Cardiac septum (tissue), 1 donor: Measurements from ENCODE around the gene ZCCHC24. TPM values are rescaled to one million over a fixed set of nuclear protein-coding genes. Genes with fewer than 3 reads are reported as not detected.

Source experiments
- DNase-seq: peaks from one replicate; pipeline ENCODE4 v3.0.0-alpha.2; 2020; ENCODE audit warnings: low spot score
- intact Hi-C: fragments of 100-400 bp; cut with DNase I; formaldehyde crosslinking; loops from one replicate; pipeline ENCODE4 v1.14.0; 2022
- total RNA-seq: library from RNA; stranded (reverse); fragmentation: NEBNext Ultra II Directional; extraction: Animal tissue kit (Norgen Biotek cat#: 25700); gene quantifications from one replicate; pipeline ENCODE4 v1.2.1, GENCODE V29; 2021
- donor health status: DM: no; HTN: no; CAD: no.

ZCCHC24 gene
- total RNA-seq, 1 donor from 2014 or later, result 56.6 TPM

DNA sequence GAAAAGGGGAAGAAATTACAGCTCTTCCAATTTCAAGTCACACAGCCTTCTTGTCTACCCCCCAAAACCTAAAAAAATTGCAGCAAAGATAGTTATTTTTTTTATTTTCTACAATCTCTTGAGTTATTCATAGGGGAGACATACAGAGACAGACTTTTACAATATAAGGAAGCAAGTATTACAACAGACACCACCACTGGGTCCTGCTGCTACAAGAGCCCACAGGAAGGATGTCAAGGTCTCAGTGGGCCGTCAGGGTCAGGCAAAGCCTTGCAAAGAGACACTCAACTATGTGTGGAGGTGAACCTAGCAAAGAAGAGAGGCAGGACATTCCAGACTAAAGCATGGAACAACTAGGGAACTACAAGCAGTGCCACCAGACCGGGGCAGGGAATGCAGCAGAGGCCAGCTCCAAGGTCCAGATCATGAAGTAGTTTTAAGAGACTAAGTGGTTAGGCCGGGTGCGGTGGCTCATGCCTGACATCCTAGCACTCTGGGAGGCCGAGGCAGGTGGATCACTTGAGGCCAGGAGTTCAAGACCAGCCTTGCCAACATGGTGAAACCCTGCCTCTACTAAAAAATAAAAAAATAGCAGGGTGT lies 28.2 kb upstream of the ZCCHC24 start:
- DNase-seq, result no peak
- intact Hi-C loops, result no loop called here

DNA sequence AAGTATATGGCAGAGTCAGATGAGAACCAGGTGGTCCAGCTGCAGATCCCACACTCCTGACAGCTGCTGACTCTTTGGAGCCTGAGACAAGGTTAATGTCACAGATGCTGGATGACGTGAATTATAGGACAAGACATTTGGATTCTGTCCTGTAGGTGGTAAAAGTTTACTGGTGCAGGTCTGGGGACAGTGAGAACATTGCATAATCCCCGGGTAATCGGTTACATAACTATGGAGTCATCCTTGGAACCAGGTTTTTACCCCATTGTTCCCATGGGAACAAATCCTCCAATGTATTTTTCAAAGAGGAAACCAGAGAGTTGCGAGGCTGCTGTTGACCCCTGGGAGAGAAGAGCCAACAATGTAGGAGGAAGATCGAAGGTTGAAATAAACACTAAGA lies 27.5 kb upstream of the ZCCHC24 start:
- DNase-seq, result no peak
- intact Hi-C loops, result no loop called here

DNA sequence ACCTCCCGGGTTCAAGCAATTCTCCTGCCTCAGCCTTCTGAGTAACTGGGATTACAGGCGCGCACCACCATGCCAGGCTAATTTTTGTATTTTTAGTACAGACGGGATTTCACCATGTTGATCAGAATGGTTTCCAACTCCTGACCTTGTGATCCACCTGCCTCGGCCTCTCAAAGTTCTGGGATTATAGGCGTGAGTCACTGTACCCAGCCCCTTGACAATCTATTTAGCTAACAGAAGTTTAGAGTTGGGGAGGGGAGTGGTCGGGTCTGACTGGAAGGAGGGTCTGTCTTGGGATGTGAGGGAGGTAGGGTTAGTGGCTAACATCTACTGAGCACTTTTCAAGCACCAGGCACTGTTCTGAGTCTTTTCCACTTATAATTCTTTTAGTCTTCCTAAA lies 27.0 kb upstream of the ZCCHC24 start:
- intact Hi-C loops, result no loop called here
- DNase-seq, result peak; percentile 14

DNA sequence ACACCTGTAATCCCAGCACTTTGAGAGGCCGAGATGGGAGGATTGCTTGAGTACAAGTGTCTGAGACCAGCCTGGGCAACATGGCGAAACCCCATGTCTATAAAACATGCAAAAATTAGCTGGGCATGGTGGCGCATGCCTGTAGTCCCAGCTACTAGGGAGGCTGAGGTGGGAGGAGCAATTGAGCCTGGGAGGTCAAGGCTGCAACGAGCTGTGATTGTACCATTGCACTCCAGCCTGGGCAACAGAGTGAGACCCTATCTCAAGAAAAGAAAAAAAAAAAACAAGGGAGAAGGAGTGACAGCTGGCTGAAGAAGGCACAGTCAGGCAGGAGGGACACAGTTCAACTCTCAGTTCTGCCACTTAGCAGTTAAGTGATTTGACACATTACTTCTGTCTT lies 26.4 kb upstream of the ZCCHC24 start:
- intact Hi-C loops, result no loop called here
- no peak for DNase-seq

DNA sequence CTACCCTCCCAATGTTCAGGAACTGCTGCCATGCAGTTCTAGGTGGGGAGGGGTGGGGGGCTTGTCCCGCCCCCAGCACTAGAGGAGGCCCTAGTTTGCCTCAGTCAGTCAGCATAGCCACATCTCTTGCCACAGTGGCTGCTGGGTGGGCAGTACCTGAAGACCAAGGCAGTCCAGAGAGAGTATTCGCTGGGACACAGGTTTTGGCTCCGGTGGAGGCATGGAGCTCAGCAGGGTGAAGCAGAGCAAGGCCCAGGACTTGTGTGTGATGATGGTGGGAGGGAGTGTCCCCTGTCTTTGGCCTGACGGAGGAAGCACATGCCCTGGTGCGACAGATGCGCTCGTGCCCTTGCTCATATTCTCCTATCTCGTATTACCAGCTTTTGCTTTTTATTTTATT lies 24.7 kb upstream of the ZCCHC24 start:
- DNase-seq, result no peak
- intact Hi-C loops, result no loop called here

DNA sequence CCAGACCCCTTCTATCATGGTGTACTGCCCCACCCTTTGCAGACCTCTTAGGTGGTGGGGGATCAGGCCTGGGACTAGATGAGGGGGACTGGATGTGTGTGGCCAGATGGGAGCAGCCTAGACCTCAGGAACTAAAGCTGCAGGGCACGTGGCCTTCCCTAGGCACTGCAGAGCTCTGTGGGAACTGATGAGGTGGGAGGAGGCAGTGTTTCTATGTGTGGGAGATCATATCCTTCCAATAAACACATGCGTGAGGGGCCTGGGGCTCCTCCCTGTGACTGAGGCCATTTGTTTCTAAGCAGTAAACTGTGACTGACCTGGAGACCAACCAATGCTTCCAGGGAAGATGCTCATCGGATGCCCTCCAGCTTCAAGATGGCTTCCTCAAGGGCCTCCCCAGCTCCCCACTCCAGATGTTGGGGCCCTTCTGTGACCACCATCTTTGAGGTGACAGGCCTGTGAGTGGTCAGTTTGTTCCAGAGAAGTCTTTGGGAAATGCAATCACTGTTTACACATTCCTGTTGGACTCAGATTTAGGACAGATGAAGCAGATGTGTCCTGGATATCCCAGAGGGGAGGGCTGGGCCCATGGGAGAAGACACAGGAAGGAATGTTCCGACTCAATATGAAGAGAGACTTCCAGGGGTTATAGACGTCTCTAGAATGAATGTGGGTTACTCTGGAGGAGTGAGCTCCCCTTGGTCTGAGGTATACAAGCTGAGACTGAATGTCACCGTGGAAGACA lies 23.6 kb upstream of the ZCCHC24 start:
- intact Hi-C loops, result loop anchor here (2.0 kb wide), 1 partner anchor 94 kb away; no protein-coding TSS in a partner anchor
- no peak for DNase-seq

DNA sequence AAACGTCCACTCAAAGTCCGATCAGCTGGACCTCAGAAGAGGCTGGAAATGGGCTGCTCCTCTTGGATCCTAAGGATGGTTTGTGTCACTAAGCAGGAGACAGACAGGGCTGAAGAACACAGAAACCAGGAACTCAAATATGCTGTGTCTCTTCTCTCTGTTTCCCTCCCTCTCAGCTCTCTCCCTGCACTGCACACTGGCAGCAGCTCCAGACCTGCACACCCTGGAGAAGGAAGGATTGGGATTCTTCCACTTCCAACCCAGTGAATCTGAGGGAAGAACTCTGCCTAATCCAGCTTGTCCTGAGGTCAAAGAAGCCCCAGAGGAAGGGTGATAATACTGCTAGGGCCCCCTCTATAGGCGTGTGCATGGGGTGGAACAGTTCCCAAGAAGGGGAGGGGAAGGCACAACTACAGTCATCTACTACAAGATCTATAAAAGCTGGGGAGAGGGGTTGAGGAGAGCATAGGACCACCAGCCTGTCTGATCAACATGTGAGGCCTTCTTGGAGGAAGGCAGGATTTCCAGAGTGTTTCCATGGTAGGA lies 22.7 kb upstream of the ZCCHC24 start:
- intact Hi-C loops, result loop anchor here (2.0 kb wide), 1 partner anchor 93 kb away; no protein-coding TSS in a partner anchor
- DNase-seq, result no peak

DNA sequence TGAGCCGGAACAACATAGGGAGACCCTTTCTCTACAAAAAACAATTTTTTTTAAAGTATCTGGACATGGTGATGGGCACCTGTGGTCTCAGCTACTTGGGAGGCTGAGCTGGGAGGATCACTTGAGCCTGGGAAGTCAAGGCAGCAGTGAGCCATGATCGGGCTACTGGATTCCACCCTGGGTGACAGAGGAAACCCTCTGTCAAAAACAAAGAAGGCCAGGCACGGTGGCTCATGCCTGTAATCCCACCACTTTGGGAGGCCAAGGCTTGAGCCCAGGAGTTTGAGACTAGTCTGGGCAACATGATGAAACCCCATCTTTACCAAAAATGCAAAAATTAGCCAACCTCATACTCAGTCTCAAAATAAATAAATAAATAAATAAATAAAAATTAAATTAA lies 19.9 kb upstream of the ZCCHC24 start:
- no peak for DNase-seq
- intact Hi-C loops, result no loop called here

DNA sequence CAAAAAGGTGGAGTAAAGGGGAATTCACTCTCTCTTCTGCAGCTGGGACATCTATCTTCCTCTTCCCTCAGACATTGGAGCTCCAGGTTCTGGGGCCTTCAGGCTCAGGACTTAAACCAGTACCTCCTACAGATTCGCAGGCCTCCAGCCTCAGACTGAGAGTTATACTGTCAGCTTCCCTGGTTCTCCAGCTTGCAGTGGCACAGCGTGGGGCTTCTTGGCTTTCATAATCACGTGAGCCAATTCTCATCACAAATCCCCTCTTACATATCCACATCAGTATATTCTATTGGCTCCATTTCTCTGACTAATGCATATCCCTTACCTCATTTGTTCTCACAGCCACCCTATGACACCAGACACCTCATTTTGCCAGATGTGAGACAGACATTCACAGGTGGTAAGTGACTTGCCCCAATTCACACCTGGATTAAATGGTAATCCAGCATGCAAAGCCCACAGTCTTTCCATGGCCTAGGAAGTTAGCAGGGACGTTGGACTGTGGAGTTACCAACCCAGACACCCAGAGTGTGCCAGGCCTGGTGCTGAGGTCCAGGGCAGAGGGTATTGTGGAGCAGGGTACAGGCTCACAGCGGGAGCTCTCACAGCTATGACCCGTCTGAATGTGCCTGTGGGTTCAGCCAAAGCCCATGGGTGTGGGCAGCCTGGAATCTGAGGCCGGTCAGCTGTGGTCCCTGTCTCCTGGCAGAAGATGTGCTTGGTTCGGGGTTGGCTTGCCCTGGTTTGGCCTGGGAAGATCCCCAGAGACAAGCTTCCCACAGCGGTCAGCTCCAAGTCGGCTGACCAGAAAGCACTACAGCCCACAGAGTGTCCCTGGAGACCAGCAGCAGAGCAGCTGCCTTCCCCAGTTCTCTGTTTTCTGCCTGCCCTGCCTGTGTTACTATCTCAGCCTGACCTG lies 18.4 kb upstream of the ZCCHC24 start:
- no peak for DNase-seq
- intact Hi-C loops, result no loop called here

DNA sequence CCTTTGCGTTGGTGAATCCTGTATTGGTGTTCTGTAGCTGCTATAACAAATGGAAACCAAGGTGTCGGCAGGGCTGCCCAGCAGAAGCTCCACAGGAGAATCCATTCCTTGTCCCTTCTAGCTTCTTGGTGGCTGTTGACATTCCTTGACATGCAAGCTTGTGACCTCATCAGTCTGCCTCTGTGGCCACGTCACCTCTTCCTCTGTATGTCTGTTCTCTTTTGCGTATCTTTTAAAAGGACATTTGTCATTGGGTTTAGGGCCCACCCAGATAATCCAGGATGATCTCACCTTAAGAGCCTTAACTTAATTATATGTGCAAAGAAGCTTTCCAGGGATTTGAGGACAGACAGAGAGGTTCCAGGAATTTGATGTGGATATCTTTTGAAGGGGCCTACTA lies 15.3 kb upstream of the ZCCHC24 start:
- DNase-seq, result no peak
- intact Hi-C loops, result no loop called here

DNA sequence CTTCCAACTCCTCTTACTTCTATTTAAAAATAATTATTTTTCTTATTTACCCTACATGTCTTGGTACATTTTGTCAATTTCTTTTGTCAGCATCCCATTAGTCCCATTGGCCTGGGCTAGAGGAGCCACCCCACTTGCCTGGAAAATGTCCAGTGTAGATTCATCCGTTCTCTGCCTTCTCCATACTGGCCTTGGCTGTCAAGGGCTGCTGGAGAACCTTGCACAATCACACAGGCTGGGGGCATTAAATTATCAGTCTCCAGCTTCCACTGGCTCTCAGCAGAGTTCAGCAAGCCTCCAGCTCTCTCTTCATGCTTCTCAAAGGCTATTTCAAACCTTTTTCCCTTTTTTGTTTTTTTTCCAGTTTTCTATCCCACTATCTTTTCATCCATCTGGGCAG lies 13.8 kb upstream of the ZCCHC24 start:
- DNase-seq, result no peak
- intact Hi-C loops, result no loop called here

DNA sequence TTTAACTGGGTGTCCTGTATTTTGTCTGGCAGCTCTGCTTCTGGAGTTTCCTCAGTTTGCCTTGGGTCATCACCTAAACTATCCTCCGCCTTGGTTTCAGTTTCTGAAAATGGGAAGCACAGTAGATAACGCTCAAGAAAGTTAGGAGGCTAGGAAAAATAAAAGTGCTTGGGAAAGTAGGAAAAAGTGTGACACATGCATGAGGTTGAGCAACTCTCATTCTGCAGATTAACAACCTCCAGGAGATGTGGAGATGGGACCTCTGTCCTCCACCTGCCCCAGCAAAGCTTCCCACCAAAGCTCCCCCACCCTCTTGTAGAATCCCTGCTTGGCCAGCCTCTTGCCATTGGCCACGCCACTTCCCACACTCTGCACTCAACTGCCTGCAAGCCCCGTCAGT lies 13.1 kb upstream of the ZCCHC24 start:
- no peak for DNase-seq
- intact Hi-C loops, result no loop called here

DNA sequence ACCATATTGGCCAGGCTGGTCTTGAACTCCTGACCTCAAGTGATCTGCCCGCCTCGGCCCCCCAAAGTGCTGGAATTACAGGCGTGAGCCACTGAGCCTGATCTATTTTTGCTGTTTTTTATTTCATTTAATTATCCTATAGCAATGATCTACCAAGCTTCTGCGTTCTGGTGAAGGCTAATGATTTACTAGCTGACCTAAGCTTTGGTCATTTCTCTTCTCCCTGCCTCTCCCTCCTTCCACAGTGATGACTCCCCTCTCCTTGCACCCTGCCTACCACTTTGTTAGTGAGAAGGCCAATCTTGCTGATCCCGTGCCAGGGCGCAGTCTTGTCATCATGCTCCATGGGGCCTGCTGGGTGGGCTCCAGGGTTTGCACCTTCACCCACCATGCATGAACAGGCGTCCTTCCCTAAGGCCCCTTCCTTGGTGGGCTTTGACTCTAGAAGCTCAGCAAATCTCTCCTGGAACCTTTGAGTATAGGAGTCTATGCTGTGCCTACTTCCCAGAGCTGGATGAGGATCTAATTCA lies 11.9 kb upstream of the ZCCHC24 start:
- no peak for DNase-seq
- intact Hi-C loops, result no loop called here

DNA sequence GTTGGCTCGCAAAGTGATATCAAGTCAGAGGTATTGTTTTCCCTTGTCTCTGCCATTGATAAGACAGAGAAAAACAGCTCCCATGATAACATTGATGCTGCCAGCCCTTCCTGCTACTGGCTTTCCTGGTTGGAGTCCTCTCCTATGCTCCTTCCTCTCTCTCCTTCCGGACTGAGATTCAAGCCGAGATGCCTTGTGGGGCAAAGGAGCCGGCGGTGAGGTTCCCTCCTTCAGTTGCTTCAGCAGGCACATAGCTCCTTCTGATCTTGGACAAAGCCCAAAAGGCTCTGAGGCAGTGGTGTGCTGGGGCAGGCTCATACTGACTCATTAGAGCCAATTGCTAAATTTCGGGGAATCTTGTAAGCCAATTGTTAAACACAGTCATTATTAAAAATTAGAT lies 8.8 kb upstream of the ZCCHC24 start:
- DNase-seq, result no peak

DNA sequence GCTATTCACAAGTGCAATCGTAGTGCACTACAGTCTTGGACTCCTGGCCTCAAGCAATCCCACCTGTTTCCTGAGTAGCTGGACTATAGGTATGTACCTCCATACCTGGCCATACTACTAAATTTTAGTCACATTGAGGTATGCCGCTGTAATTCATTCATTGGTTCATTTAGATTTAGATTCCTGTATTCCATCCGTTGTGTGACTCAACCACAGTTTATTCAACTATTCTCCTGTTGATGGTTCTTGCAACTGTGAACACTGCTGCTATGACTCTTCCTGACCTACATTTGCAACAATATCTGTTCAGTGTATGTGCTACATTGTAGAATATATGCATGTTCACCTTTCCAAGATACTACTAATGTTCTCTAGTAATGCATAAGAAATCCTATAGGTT lies 8.0 kb upstream of the ZCCHC24 start:
- intact Hi-C loops, result no loop called here
- no peak for DNase-seq

More for the DNA sequence above, 8.8 kb upstream of the ZCCHC24 start:
- intact Hi-C loops, result no loop called here

DNA sequence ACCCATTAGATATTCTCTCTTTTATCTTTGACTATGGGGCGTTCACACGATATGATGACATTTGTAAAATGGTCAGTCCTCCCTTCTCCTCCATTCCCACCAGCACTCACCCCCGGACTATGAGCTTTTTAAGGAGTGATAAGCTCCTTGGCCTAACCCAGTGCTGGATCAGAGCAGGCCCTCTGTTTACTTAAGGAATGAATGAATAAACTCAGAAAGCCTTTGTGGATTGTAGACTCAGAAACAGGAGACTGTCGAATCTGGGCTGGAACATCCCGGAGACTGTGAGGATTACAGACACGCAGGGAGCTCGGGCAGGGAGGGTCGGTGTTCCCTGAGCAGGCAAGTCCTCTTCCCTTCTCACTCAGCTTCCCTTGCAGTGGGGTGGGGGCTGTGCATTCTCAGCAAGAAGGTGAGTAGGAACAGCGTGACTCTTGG lies 6.8 kb upstream of the ZCCHC24 start:
- intact Hi-C loops, result no loop called here
- no peak for DNase-seq

DNA sequence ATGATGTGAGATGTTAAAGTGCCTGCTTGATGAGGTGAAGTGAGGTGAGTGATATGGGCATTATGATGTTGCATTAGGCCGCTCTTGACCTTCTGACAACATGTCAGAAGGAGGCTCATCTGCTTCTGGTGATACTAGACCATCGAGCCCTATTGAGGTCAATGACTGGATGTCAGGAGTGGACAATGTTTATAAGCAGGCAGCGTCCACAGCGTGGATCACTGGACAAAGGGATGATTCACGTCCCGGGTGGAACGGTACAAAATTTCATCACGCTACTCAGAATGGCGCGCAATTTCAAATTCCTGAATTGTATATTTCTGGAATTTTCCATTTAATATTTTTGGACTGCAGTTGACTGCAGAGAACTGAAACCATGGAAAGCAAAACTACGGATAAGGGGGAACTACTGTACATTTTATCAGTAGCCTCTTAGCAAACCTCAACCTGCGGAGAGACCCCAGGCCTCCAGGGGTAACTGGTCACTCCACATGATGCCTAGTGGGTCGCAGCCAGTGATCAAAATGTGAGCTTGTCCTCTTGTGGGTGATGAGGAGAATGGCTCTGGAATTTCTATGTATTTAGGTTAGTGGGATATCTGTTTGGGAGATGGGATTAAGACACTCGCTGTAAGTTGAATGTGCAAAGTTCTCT lies 5.7 kb upstream of the ZCCHC24 start:
- intact Hi-C loops, result no loop called here
- DNase-seq, result no peak

DNA sequence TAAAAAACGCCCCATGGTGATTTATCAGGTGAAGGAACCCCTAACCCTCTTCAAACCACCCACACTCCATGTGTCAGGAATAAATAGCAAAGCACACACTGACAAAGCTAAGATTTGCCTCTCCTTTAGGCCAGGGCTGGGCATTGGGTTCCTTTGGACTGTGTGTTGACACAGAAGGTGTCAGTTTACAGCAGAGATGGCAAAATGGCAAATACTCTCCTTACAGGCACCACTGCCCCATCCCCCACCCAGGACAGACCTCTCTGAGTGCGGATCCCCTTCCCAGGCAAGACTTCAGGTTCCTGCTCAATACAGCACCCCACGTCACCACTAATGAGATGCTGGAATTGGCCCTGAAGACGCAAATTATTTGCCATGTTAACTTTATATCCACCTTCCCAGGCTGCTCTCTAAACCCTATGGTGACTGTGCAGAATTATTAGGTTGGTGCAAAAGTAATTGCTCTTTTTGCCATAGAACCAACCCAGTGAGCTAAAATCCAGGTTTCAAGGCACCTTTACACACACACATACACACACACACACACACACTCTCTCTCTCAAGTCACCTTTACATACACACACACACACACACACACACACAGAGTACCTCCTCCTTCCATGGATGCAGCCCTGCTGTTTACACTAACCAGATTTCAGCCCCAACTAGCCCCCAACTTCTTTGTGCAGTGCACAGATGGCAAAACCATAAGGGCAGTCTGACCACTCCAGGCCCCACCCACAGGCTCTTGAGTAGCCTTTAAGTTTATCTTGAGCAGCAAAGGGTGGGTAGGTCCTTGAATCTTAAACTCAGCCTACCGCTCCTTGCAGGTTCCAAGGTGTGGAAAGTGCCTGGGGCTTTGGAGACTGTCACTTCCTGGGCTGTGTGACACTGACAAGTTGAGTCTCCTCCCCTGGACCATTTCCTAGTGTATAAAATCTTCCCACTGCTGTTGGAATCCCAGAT lies 4.0 kb upstream of the ZCCHC24 start:
- intact Hi-C loops, result no loop called here
- no peak for DNase-seq
